ENCODE measurements around the gene HIF1AN. TPM values are rescaled to one million over a fixed set of nuclear protein-coding genes. Genes with fewer than 3 reads are reported as not detected.

Gene HIF1AN
- total and polyA plus RNA-seq, 2 donors (not counting 1 experiment from before 2014, with no cell fraction given): 7.3 to 65.6 TPM

DNA sequence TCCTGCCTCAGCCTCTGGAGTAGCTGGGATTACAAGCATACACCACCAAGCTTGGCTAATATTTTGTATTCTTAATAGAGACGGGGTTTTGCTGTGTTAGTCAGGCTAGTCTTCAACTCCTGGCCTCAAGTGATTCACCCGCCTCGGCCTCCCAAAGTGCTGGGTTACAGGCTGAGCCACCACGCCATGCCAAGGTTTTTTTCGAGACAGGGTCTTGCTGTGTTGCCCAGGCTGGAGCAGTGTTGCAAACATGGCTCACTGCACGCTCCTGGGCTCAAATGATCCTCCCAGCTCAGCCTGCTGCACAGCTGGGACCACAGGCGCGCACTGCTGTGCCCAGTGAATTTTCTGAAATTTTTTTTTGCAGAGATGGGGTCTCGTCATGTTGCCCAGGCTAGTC is 12.8 kb upstream of the HIF1AN start:
- Histone ChIP-seq H2AFZ (ENCODE audit: insufficient read depth, low read depth, low read length, poor library complexity, severe bottlenecking) (no peak overlapping the region), H3K9ac (ENCODE audit: low read length) (no peak overlapping the region), H3K9me3 (ENCODE audit: control extremely low read depth in 1 of 3, control insufficient read depth in 2 of 3, insufficient read depth in 1 of 3, low read length in 2 of 3) (peaks cover 0 to 3% (median 0%) of the 10 kb centered on the region in 3 donors), H3K36me3 (replicated peaks in 1 of 2; ENCODE audit: control extremely low read depth in 1 of 2, control insufficient read depth in 1 of 2, extremely low read depth in 1 of 2, insufficient read depth in 2 of 2, low read length in 1 of 2) (peaks cover 12 to 29% of the 10 kb centered on the region in 2 experiments), H3K4me3 (ENCODE audit: control extremely low read depth in 1 of 5, extremely low read depth in 1 of 5, insufficient read depth in 1 of 5, low read depth in 2 of 5, low read length in 4 of 5) (no peak overlapping the region), H4K20me1 (ENCODE audit: control insufficient read depth, insufficient read depth, low read length, poor library complexity, severe bottlenecking) (peaks cover 5% of the 10 kb centered on the region), H3K4me2 (replicated peaks; ENCODE audit: low read depth, low read length, poor library complexity, severe bottlenecking) (no peak overlapping the region), H3K79me2 (ENCODE audit: control insufficient read depth, insufficient read depth, low read length) (no peaks in the 10 kb centered on the region), H3K27ac (ENCODE audit: low read length in 2 of 2) (no peak overlapping the region), H3K27me3 (replicated peaks in 1 of 4; ENCODE audit: control extremely low read depth in 1 of 4, control insufficient read depth in 3 of 4, insufficient read depth in 4 of 4, low read length in 3 of 4) (peaks cover 0 to 10% (median 5%) of the 10 kb centered on the region in 4 experiments), H3K4me1 (ENCODE audit: control insufficient read depth in 2 of 2, insufficient read depth in 2 of 2, low read length in 2 of 2) (peaks cover 13% of the 10 kb centered on the region in 2 donors)
- over 99% methylated on average over 8 of the region's 9 CpGs for WGBS (ENCODE audit: insufficient coverage)
- ChIA-PET CTCF (interaction anchor here (0.6 to 1.8 kb wide), 8 partner anchors 9 to 789 kb away, joined by 3 to 6 read pairs (median 4); partner anchors contain the start of gene HIF1AN), POLR2A (no interaction called here)
- no peak overlapping the region for H3K27ac Mint-ChIP-seq
- DNase-seq: no peak
- TF ChIP-seq CTCF (IDR thresholded peaks at IDR 0.05): no peak
- no peak for TF ChIP-seq EZH2 (IDR thresholded peaks at IDR 0.05; ENCODE audit: borderline replicate concordance, insufficient read depth, low read depth, low read length, poor library complexity, severe bottlenecking)
- H3K4me1 Mint-ChIP-seq: peaks cover 17% of the 10 kb centered on the region
- intact Hi-C loops (cut with micrococcal nuclease): no loop called here
- no peak for ATAC-seq (ENCODE audit: low read depth)
- H3K9me3 Mint-ChIP-seq (ENCODE audit: insufficient read depth): no peaks in the 10 kb centered on the region
- H3K4me3 Mint-ChIP-seq: no peak overlapping the region
- peaks cover 7% of the 10 kb centered on the region for H3K27me3 Mint-ChIP-seq

DNA sequence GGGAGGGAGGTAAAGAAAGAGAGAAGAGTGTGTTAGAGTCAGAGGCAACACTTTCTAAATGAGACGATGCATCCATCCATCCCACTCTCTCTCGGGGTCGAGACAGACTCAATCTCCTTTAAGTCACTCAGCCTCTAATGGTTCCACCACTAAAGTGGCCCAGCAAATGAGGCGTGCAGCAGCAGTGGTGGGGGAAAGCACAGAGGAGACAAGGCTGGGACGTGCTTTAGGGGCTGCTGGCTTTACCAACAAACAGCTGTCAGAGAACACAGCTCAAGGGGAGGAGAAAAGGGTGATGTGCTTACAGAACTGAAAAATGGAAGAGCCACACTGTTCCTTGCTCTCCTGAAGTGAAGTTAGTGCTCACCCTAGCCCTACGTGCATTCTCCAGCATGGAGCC is 11.5 kb upstream of the HIF1AN start:
- no peak overlapping the region for H3K4me3 ChIP-seq (ENCODE audit: control extremely low read depth in 1 of 5, extremely low read depth in 1 of 5, insufficient read depth in 1 of 5, low read depth in 2 of 5, low read length in 4 of 5)
- no peak overlapping the region for H3K9ac ChIP-seq (ENCODE audit: low read length)
- no peaks in the 10 kb centered on the region for H3K9me3 Mint-ChIP-seq (ENCODE audit: insufficient read depth)
- CTCF ChIA-PET: interaction anchor here (1.0 to 2.2 kb wide), 2 partner anchors 12 to 13 kb away, joined by 4 to 6 read pairs; partner anchors contain the start of gene HIF1AN
- no peaks in the 10 kb centered on the region for H3K27me3 Mint-ChIP-seq
- POLR2A ChIA-PET: no interaction called here
- peaks cover 9% of the 10 kb centered on the region for H3K79me2 ChIP-seq (ENCODE audit: control insufficient read depth, insufficient read depth, low read length)
- no peak for ATAC-seq (ENCODE audit: low read depth)
- H3K4me3 Mint-ChIP-seq: no peak overlapping the region
- intact Hi-C loops (cut with micrococcal nuclease): no loop called here
- DNase-seq: no peak
- H3K27ac Mint-ChIP-seq: no peak overlapping the region
- 83% methylated on average over 3 of the region's 6 CpGs for WGBS (ENCODE audit: insufficient coverage)
- H4K20me1 ChIP-seq (ENCODE audit: control insufficient read depth, insufficient read depth, low read length, poor library complexity, severe bottlenecking): peaks cover 5% of the 10 kb centered on the region
- peaks cover 12 to 29% of the 10 kb centered on the region in 2 experiments for H3K36me3 ChIP-seq (replicated peaks in 1 of 2; ENCODE audit: control extremely low read depth in 1 of 2, control insufficient read depth in 1 of 2, extremely low read depth in 1 of 2, insufficient read depth in 2 of 2, low read length in 1 of 2)
- no peak for TF ChIP-seq CTCF (IDR thresholded peaks at IDR 0.05)
- TF ChIP-seq EZH2 (IDR thresholded peaks at IDR 0.05; ENCODE audit: borderline replicate concordance, insufficient read depth, low read depth, low read length, poor library complexity, severe bottlenecking): no peak
- no peak overlapping the region for H3K27ac ChIP-seq (ENCODE audit: low read length in 2 of 2)
- peaks cover 17 to 19% of the 10 kb centered on the region in 2 donors for H3K4me1 ChIP-seq (ENCODE audit: control insufficient read depth in 2 of 2, insufficient read depth in 2 of 2, low read length in 2 of 2)
- H3K4me2 ChIP-seq (replicated peaks; ENCODE audit: low read depth, low read length, poor library complexity, severe bottlenecking): no peak overlapping the region
- H3K9me3 ChIP-seq (ENCODE audit: control extremely low read depth in 1 of 3, control insufficient read depth in 2 of 3, insufficient read depth in 1 of 3, low read length in 2 of 3): peaks cover 0 to 1% (median 0%) of the 10 kb centered on the region in 3 donors
- H3K27me3 ChIP-seq (replicated peaks in 1 of 4; ENCODE audit: control extremely low read depth in 1 of 4, control insufficient read depth in 3 of 4, insufficient read depth in 4 of 4, low read length in 3 of 4): peaks cover 0 to 6% (median 1%) of the 10 kb centered on the region in 4 experiments
- peaks cover 22% of the 10 kb centered on the region for H3K4me1 Mint-ChIP-seq
- H2AFZ ChIP-seq (ENCODE audit: insufficient read depth, low read depth, low read length, poor library complexity, severe bottlenecking): no peak overlapping the region

All from B cell (primary cell).